ENCODE measurements around the gene RAPSN.

RAPSN gene

GRCh38 chr11:47406896-47407745 is 41.8 kb downstream of the RAPSN start:
- no peak for DNase-seq

DNA sequence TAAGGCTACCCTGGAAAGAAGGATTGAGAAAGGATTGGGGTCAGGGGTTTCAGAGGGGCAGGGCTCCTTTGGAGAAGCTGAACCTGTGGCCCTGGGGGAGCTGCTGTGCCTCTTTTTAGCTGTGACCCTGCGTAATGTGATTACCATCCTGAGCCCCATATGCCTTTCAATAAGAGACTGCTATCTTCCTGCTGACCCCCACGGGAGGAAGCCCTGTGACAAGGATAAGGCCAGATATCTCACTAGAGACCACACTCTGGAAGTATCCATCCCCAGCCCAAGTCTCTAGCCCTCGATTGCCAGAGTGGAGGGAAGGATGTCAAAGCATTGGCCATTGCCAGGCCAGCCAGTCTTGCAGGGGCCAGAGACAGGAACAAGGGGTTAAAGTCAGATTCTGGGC is 45.4 kb downstream of the RAPSN start:
- no peak for DNase-seq

DNA sequence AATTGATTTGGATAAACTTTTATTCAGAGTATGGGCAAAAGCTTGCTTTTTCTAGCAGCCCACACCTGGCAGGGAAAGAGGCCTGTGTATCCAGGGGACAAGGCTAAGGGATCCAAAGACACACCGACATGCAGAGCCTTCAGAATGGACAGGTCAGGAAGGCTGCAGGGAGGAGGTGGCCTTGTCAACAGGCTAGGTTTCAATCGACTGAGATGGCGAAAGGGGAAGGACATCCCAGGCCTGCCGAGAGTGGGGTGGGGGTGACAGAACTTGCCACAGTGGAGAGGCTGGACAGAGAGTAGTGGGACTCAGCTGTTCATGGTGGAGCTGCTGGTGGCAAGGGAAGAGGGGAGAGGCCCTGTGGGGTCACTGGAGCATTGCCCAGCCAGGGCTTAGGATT is 45.8 kb downstream of the RAPSN start:
- DNase-seq: no peak

- no peak for DNase-seq
Observed at GRCh38 chr11:47400768-47401279, 48.1 kb downstream of the RAPSN start.

DNA sequence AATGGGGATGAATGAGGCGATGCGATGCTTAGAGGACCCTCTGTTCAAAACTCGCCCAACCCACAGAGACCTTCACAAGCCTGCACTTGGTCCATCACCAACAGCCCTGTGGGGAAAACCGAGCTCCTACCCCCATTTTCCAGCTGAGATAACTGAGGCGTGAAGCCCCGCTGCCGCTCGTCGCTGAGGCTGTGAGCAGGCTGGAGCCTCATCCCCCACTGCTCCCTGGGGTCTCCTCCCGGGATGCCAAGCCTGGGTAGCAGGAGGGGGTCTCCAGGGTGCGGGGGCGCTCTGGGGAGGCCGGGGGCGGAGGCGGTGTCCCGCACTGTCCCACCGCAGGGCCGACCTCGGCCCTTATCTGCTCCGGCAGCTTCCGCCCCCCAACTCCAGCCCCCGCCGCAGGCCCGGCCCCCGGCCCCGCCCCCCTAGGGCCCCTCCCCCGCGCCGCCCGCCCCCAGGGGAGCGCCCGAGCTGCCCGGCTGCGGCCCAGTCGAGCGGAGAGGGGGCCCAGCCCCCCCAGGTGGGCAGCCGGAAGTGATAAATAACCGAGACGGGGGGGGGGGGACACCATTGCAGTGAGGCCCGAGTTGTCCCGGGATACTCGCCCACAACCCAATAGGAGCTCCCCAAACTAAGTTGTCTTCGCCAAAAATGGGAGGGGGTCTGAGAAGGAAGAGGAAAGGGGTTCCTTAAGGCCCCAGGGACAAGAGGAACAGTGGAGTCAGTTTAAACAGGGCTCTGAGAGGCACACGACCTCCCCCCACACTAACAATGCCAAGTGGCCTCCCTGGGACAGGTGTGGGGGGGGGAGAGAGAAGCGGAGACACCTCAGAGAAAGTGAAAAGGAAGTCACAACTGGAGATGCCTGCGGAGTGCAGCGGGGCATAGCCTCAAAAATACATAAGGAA is 48.8 kb downstream of the RAPSN start:
- DNase-seq: peak; percentile 30

DNA sequence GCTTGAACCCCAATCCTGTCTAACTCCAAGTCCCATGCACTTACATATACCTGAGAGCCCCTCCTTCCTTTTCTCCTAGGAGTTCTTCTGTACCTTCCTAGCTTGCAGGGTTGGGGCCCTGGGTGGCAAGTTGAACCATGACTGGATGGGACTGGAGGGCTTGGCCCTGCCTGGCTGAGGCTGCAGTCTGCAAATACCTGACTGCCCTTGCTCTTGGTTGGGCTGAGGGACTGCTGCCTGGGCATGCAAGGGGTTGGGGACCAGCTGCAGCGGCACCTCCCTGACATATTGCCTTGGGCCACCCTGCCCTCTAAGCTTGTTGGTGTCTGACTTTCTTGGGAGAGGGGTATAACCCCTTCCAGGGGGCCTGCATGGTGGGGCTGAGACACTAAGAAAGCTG is 50.4 kb downstream of the RAPSN start:
- no peak for DNase-seq

DNA sequence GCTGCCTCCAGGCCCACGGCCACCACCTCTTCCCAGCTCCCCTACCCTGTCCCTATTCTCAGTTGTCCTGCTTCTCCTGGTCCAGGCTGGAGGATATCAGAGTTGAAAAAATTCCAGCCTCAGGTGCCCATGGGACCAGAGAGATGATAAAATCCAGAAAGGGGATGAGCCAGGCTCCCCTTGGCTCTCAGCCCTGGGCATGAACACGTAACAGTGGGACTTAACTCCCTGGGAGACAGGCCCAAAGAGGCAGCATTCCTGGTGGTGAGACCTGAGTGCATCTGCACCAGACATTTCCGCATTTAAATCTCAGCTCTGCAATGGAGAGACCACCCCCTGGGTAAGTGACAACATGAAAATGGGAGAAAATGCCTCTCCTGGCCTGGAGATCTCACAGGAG is 50.9 kb downstream of the RAPSN start:
- no peak for DNase-seq

- DNase-seq: no peak
Observed at GRCh38 chr11:47396049-47396320, 53.0 kb downstream of the RAPSN start.

GRCh38 chr11:47395223-47396048 is 53.5 kb downstream of the RAPSN start:
- DNase-seq: no peak

GRCh38 chr11:47394322-47395222 is 54.4 kb downstream of the RAPSN start:
- DNase-seq: peak; percentile 24

- no peak for DNase-seq
Observed at GRCh38 chr11:47394050-47394321, 55.0 kb downstream of the RAPSN start.

DNA sequence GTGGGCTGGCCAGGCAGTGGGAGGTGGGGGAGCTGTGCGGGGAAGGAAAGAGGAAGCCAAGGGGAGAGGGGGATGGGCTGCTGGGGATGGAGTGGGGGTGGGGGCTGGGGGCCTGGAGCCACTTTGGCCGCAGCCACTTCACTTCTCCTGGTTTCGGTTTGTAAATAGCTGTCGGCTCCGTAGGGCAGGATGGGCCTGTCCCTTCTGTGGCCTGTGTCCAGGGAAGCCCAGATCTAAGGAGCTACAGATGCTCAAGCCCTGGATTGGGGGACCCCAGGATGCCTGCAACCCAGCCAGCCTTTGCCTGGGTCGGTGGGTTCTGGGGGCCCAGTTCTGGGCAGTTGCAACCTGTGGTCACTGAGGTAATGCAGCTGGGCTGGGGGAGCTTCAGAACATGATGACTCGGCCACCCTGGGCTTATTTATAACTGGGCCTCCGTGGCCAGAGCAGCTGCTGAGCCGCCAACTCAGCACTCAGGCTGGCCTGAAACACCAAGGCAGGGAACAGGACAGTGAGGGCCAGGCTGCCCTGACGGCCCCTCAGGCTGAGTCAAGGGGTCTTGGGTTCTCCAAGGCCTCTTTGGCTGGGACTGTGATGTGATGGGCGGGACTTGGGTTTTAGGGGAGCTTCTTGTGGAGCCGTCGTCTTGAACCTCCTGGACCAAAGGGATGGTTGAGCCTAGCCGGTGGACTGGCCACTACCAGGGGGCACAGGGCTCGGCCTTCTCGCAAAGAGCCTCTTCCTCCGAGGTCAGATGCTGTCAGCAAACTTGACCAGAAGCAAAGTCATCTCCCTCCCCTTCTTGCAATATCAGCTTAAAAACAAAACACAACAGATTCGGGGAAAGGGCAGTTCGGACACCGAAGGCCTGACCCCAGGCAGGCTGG is 55.5 kb downstream of the RAPSN start:
- DNase-seq: no peak

DNA sequence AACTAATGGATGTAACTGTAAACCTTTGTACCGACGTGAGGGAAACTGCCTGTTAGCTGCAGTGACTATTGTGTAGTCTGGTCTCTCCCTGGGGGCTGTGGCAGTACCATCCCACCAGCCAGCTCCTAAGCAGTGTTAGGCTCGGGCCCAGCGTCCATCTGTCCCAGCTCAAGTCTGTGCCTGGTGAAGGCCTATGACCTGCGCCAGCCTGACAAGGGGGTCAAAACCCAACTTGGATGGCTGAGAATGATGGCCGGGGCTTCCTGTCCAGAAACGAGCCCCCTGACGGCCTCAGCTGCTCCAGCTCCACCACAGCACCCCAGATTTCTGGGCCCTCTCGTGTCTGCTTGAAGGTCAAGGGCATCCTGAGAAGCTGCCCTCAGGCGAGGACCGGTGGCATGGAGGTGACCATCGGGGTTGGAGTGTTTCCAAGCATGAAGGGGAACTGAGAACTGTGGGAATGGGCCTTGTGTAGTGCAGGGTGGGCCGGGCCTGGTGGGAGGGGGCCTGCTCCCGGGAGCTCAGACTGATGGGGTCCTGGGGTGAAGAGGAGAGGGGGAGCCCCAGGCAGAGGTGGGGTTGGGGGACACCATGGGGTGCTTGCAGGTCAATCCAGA is 56.3 kb downstream of the RAPSN start:
- no peak for DNase-seq

- DNase-seq: no peak
Observed at GRCh38 chr11:47391711-47392432, 57.1 kb downstream of the RAPSN start.

DNA sequence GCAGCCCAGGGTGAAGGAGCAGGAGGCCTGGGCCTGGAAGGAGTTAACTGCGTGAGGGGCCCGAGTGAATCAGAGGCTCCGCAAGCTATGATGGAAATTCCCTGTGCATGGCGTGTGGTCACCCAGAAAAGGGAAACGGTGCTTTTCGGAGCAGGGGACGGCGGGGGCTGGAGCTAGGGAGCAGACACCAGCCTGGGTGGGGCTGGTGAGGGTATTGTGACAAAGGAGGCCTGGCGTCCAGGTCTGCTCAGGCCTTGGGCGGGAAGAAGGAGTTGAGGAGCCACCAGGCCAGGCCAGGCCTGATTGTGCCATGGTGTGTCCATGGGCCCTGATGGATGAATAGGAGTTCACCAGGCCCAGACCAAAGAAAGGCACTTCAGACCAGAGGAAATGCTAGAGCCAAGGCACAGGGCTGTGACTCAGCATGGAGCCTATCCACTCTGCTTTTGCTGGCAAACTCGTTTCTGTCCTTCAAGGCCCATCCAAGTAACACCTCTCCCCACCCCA is 57.8 kb downstream of the RAPSN start:
- no peak for DNase-seq

DNA sequence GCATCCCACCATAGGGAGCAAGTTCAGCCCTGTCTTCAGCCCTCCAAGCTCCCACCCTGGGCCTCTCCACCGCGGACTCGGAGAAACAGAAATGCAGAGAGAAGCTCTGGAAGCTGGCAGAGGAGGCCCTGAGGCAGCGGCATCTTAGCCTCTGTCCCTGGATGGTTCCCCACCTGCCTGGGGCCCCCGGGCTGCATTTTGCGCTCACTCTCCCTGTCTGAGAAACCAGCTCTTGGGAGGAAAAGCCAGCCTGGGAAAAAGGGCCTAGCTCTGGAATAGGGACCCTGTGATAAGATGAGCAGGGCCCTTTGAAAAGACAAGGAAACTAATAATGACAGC is 58.5 kb downstream of the RAPSN start:
- no peak for DNase-seq

DNA sequence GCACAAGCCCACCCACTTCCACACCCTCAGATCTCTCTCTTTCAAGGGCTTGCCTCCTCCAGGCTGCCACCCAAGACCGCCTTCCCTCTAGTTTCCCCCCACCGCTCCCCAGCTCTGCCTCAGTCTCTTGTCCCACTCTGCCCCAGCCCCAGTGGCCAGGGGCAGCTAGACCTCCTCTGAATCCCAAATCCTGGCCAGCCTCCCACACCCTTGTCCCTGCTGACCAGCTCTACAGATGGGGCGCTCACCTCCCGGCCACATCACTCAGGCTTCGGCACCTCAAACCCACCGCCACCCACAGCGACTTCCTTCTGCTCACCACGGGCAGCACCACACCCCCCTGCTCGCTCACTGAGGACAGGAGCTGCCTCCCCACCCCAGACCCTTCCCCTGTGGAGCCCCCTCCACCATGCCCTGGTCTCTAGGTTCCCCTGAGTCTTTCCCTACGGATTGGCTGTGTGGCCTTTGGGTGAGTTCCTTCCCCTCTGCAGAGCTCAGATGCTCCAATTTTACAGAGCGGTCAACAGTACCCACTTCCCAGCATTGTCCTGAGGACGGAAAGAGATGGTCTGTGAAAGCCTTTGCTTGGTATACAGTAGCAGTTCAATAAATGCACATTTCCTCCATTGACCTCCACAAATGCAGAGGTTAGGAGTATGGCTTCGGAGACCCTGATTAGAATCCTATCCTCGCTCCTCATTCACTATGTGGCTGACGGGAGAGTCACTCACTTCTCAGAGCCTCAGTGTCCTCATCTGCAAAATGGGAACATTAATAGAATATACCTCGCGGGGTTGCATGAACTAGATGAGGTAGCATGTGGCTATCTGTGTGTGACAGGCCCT is 59.1 kb downstream of the RAPSN start:
- DNase-seq: no peak

GRCh38 chr11:47388697-47389576 is 60.0 kb downstream of the RAPSN start:
- no peak for DNase-seq
